H9 (cell line): Measurements from ENCODE around the gene CADM1. TPM values are rescaled to one million over a fixed set of nuclear protein-coding genes. Genes with fewer than 3 reads are reported as not detected.
A peak's percentile ranks its signal among the peaks of the same experiment; 100 is the strongest.

ENCODE experiments used
- DNase-seq: peaks from one replicate; pipeline ENCODE4 v3.0.0-alpha.2; 2017
- H2AFZ ChIP-seq: one replicate; pipeline ENCODE4 v1.6.1; 2013; ENCODE audit warnings: mild to moderate bottlenecking, low read length, control low read depth, moderate library complexity
- H2AK5ac ChIP-seq: 2 replicates; pipeline ENCODE4 v1.6.1; 2013; ENCODE audit warnings: low read length, control low read depth, mixed read lengths; ENCODE audit not compliant: insufficient read length
- H2BK120ac ChIP-seq: one replicate; pipeline ENCODE4 v1.6.1; 2013; ENCODE audit warnings: low read depth, mild to moderate bottlenecking, low read length, control low read depth, inconsistent platforms; ENCODE audit not compliant: poor library complexity, severe bottlenecking
- H2BK12ac ChIP-seq: 2 replicates; pipeline ENCODE4 v1.6.1; 2013; ENCODE audit warnings: low read length, control low read depth, mixed read lengths, low read depth; ENCODE audit not compliant: insufficient read length
- H2BK15ac ChIP-seq: 2 replicates; pipeline ENCODE4 v1.6.1; 2013; ENCODE audit warnings: low read depth, low read length, control low read depth
- H2BK20ac ChIP-seq: one replicate; pipeline ENCODE4 v1.6.1; 2013; ENCODE audit warnings: low read depth, mild to moderate bottlenecking, low read length, control low read depth, inconsistent platforms; ENCODE audit not compliant: poor library complexity, severe bottlenecking
- H2BK5ac ChIP-seq: 2 replicates; pipeline ENCODE4 v1.6.1; 2013; ENCODE audit warnings: low read length, control low read depth, mixed read lengths; ENCODE audit not compliant: insufficient read length
- H3K14ac ChIP-seq: 2 replicates; pipeline ENCODE4 v1.6.1; 2013; ENCODE audit warnings: low read length, control low read depth; ENCODE audit not compliant: insufficient read depth
- H3K18ac ChIP-seq: 2 replicates; pipeline ENCODE4 v1.6.1; 2013; ENCODE audit warnings: low read depth, mild to moderate bottlenecking, mixed read lengths, low read length, control low read depth; ENCODE audit not compliant: insufficient read length
- H3K23ac ChIP-seq: 2 replicates; pipeline ENCODE4 v1.6.1; 2013; ENCODE audit warnings: low read length, control low read depth, mixed read lengths, low read depth; ENCODE audit not compliant: insufficient read length
- H3K23me2 ChIP-seq: 2 replicates; pipeline ENCODE4 v1.6.1; 2013; ENCODE audit warnings: low read depth, mild to moderate bottlenecking, mixed read lengths, low read length, control low read depth; ENCODE audit not compliant: insufficient read length, poor library complexity, severe bottlenecking
- H3K27ac ChIP-seq: 2 replicates; pipeline ENCODE4 v1.5.1; 2013; ENCODE audit warnings: low read length, control low read depth, mixed read lengths, low read depth; ENCODE audit not compliant: insufficient read length
- H3K27me3 ChIP-seq: 2 replicates; pipeline ENCODE4 v1.6.1; 2013; ENCODE audit warnings: low read length, control low read depth, inconsistent platforms; ENCODE audit not compliant: insufficient read depth
- H3K4ac ChIP-seq: 2 replicates; pipeline ENCODE4 v1.6.1; 2013; ENCODE audit warnings: low read depth, mild to moderate bottlenecking, control low read depth, inconsistent platforms, low read length, moderate library complexity
- H3K4me1 ChIP-seq: 2 replicates; pipeline ENCODE4 v1.6.1; 2013; ENCODE audit warnings: low read length, control low read depth, inconsistent platforms; ENCODE audit not compliant: insufficient read depth
- H3K4me2 ChIP-seq: 2 replicates; pipeline ENCODE4 v1.6.1; 2013; ENCODE audit warnings: low read length, control low read depth, mixed read lengths; ENCODE audit not compliant: insufficient read length, insufficient read depth
- H3K56ac ChIP-seq: 2 replicates; pipeline ENCODE4 v1.6.1; 2013; ENCODE audit warnings: low read depth, mild to moderate bottlenecking, mixed read lengths, low read length, control low read depth; ENCODE audit not compliant: insufficient read length
- H3K79me1 ChIP-seq: 2 replicates; pipeline ENCODE4 v1.6.1; 2013; ENCODE audit warnings: low read depth, mild to moderate bottlenecking, moderate library complexity, low read length, control low read depth, inconsistent platforms; ENCODE audit not compliant: insufficient read depth, poor library complexity, severe bottlenecking
- H3K79me2 ChIP-seq: 2 replicates; pipeline ENCODE4 v1.6.1; 2013; ENCODE audit warnings: low read length, control low read depth, inconsistent platforms; ENCODE audit not compliant: insufficient read depth
- H3K9ac ChIP-seq: 2 replicates; pipeline ENCODE4 v1.6.1; 2013; ENCODE audit warnings: low read length, control low read depth, mixed read lengths; ENCODE audit not compliant: insufficient read length; ENCODE audit errors: extremely low read depth
- H3K9me3 ChIP-seq: one replicate; pipeline ENCODE4 v1.6.1; 2013; ENCODE audit warnings: low read depth, low read length, inconsistent platforms; ENCODE audit not compliant: control insufficient read depth
- H3T11ph ChIP-seq: one replicate; pipeline ENCODE4 v1.6.1; 2013; ENCODE audit warnings: mild to moderate bottlenecking, low read length, control low read depth, inconsistent platforms
- H4K20me1 ChIP-seq: one replicate; pipeline ENCODE4 v1.6.1; 2013; ENCODE audit not compliant: control insufficient read depth, insufficient read length, insufficient read depth
- H4K5ac ChIP-seq: 2 replicates; pipeline ENCODE4 v1.6.1; 2013; ENCODE audit warnings: low read depth, mild to moderate bottlenecking, mixed read lengths, low read length, control low read depth; ENCODE audit not compliant: insufficient read length
- H4K8ac ChIP-seq: replicated peaks from 2 replicates; pipeline ENCODE4 v1.6.1; 2013; ENCODE audit warnings: low read length, control low read depth, mixed read lengths, low read depth; ENCODE audit not compliant: insufficient read length
- H4K91ac ChIP-seq: 2 replicates; pipeline ENCODE4 v1.6.1; 2013; ENCODE audit warnings: low read depth, mild to moderate bottlenecking, moderate library complexity, mixed read lengths, low read length, control low read depth; ENCODE audit not compliant: insufficient read length
- H3K27ac Mint-ChIP-seq, 3 experiments: 2 replicates in 2 of 3; 3 replicates in 1 of 3; pipeline ENCODE4 v1.8.0; 2020 to 2021; ENCODE audit warnings: mixed read lengths in 3 of 3, mild to moderate bottlenecking in 1 of 3, moderate library complexity in 1 of 3
- H3K27me3 Mint-ChIP-seq: 2 replicates; pipeline ENCODE4 v1.8.0; 2021; ENCODE audit warnings: low read depth, mild to moderate bottlenecking, moderate library complexity, mixed read lengths
- H3K36me3 Mint-ChIP-seq, 3 experiments: 2 replicates in 2 of 3; 3 replicates in 1 of 3; pipeline ENCODE4 v1.8.0; 2020 to 2021; ENCODE audit warnings: low read depth in 3 of 3, mixed read lengths in 3 of 3; ENCODE audit not compliant: insufficient read depth in 1 of 3
- H3K4me1 Mint-ChIP-seq, 2 experiments: 2 replicates each; pipeline ENCODE4 v1.8.0; 2020; ENCODE audit warnings: mixed read lengths in 2 of 2
- H3K4me3 Mint-ChIP-seq, 2 experiments: 2 replicates in 1 of 2; 3 replicates in 1 of 2; pipeline ENCODE4 v1.8.0; 2020 to 2021; ENCODE audit warnings: mild to moderate bottlenecking in 2 of 2, mixed read lengths in 2 of 2, moderate library complexity in 1 of 2
- H3K9me3 Mint-ChIP-seq, 2 experiments: 2 replicates in 1 of 2; 3 replicates in 1 of 2; pipeline ENCODE4 v1.8.0; 2020; ENCODE audit warnings: mild to moderate bottlenecking in 2 of 2, mixed read lengths in 2 of 2, moderate library complexity in 1 of 2
- WGBS: extraction: QIAGEN DNeasy Blood & Tissue Kit; methylation state at CpG from one replicate; pipeline ENCODE4 v1.1.7; 2013; ENCODE audit warnings: missing lambda C conversion rate, low lambda C conversion rate, mixed read lengths; ENCODE audit not compliant: insufficient read length; ENCODE audit errors: extremely low coverage; 5-methylcytosine and 5-hydroxymethylcytosine counted together
- total RNA-seq: library from RNA; stranded (reverse); gene quantifications from 2 replicates; pipeline ENCODE4 v1.2.1, GENCODE V29; 2021
- TF ChIP-seq, protein P1 (sequence below): fragments of 200-600 bp; sonication (generic); conservative IDR thresholded peaks from 3 replicates; pipeline ENCODE4 v1.8.0; 2021; ENCODE audit warnings: antibody characterized with exemption, mild to moderate bottlenecking

Gene CADM1
- total RNA-seq, 1 experiment from 2014 or later = 11.9 TPM

GRCh38 chr11:115515647-115516395 is 11.6 kb upstream of the CADM1 start:
- no peaks in the 10 kb centered on the region for H3K27me3 ChIP-seq
- no peak overlapping the region for H4K8ac ChIP-seq
- H3T11ph ChIP-seq = no peak overlapping the region
- no peak overlapping the region for H2AFZ ChIP-seq
- H3K4me3 Mint-ChIP-seq = no peak overlapping the region
- no peak overlapping the region for H3K4ac ChIP-seq
- H2BK15ac ChIP-seq = no peak overlapping the region
- peaks cover 27% of the 10 kb centered on the region for H3K27me3 Mint-ChIP-seq
- no peak overlapping the region for H3K18ac ChIP-seq
- H2BK20ac ChIP-seq = no peak overlapping the region
- H3K9me3 Mint-ChIP-seq = no peaks in the 10 kb centered on the region
- no peak overlapping the region for H3K23ac ChIP-seq
- H3K4me2 ChIP-seq = no peak overlapping the region
- H3K23me2 ChIP-seq = no peaks in the 10 kb centered on the region
- no peaks in the 10 kb centered on the region for H4K20me1 ChIP-seq
- no peak overlapping the region for H2BK5ac ChIP-seq
- no peak overlapping the region for H3K27ac Mint-ChIP-seq
- no peak overlapping the region for H3K14ac ChIP-seq
- no peaks in the 10 kb centered on the region for H3K9me3 ChIP-seq
- H3K4me1 ChIP-seq = peaks cover 3% of the 10 kb centered on the region; the same call in 1 of the 2 replicates
- DNase-seq = no peak
- no peaks in the 10 kb centered on the region for H3K36me3 Mint-ChIP-seq
- H2BK12ac ChIP-seq = no peak overlapping the region
- H2BK120ac ChIP-seq = no peak overlapping the region
- no peak overlapping the region for H2AK5ac ChIP-seq
- TF ChIP-seq, protein P1, sequence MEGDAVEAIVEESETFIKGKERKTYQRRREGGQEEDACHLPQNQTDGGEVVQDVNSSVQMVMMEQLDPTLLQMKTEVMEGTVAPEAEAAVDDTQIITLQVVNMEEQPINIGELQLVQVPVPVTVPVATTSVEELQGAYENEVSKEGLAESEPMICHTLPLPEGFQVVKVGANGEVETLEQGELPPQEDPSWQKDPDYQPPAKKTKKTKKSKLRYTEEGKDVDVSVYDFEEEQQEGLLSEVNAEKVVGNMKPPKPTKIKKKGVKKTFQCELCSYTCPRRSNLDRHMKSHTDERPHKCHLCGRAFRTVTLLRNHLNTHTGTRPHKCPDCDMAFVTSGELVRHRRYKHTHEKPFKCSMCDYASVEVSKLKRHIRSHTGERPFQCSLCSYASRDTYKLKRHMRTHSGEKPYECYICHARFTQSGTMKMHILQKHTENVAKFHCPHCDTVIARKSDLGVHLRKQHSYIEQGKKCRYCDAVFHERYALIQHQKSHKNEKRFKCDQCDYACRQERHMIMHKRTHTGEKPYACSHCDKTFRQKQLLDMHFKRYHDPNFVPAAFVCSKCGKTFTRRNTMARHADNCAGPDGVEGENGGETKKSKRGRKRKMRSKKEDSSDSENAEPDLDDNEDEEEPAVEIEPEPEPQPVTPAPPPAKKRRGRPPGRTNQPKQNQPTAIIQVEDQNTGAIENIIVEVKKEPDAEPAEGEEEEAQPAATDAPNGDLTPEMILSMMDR = peak; percentile 37; the same call in 1 of the 3 replicates
- H3K9ac ChIP-seq = no peak overlapping the region
- WGBS = no CpG with 5 or more reads among the region's 6 CpGs
- peaks cover 14 to 19% of the 10 kb centered on the region in 2 experiments for H3K4me1 Mint-ChIP-seq
- H3K79me2 ChIP-seq = no peaks in the 10 kb centered on the region
- H4K91ac ChIP-seq = no peak overlapping the region
- no peak overlapping the region for H3K27ac ChIP-seq
- no peak overlapping the region for H4K5ac ChIP-seq
- H3K56ac ChIP-seq = no peak overlapping the region
- H3K79me1 ChIP-seq = no peaks in the 10 kb centered on the region
